ENCODE measurements around the gene RAD51B. TPM values are rescaled to one million over a fixed set of nuclear protein-coding genes. Genes with fewer than 3 reads are reported as not detected.

Gene RAD51B
- total and polyA plus RNA-seq, 9 of the 15 experiments (the other 6 are each of a cell fraction or from before 2014, with no cell fraction given): 8.5 to 17.3 (median 11.3) TPM

- FAIRE-seq (no peak), DNase-seq (ENCODE audit: extremely low read depth in 1 of 4, low spot score in 3 of 4) (no peak), ATAC-seq (no peak)
- POLR2A ChIA-PET: interaction anchor here (0.5 kb wide), 1 partner anchor 268 kb away, joined by 3 read pairs; no protein-coding TSS in a partner anchor
- Histone ChIP-seq H3K9me1 (ENCODE audit: control insufficient read depth, insufficient read depth, low read length) (no peaks in the 10 kb centered on the region), H3K4me3 (no peak overlapping the region), H3K4me2 (ENCODE audit: insufficient read depth, low read length) (no peak overlapping the region), H3K27me3 (ENCODE audit: control insufficient read depth in 2 of 2, insufficient read depth in 2 of 2, low read length in 2 of 2) (no peaks in the 10 kb centered on the region; a peak in 1 of 5 replicates), H3K4me1 (replicated peaks in 1 of 2; ENCODE audit: control insufficient read depth in 2 of 2, insufficient read depth in 2 of 2, low read length in 2 of 2) (peaks cover 0 to 18% of the 10 kb centered on the region in 2 experiments; a peak in 4 of 5 replicates), H3K36me3 (ENCODE audit: control insufficient read depth, insufficient read depth, low read length) (no peaks in the 10 kb centered on the region), H3K27ac (ENCODE audit: extremely low read depth, low read depth, low read length) (no peak overlapping the region), H3K79me2 (ENCODE audit: control insufficient read depth, insufficient read depth, low read length) (no peaks in the 10 kb centered on the region), H3K9ac (ENCODE audit: insufficient read depth in 1 of 2, low read depth in 2 of 2, low read length in 2 of 2) (no peak overlapping the region), H2AFZ (ENCODE audit: low read depth, low read length) (no peak overlapping the region), H3K9me3 (replicated peaks; ENCODE audit: control insufficient read depth, insufficient read depth, low read depth, low read length) (peaks cover 2% of the 10 kb centered on the region), H4K20me1 (replicated peaks; ENCODE audit: control insufficient read depth, insufficient read depth, low read length) (no peaks in the 10 kb centered on the region)
- in situ Hi-C loops (cut with MboI): no loop called here
- BruUV-seq (replicated peaks): no TSS peak
- TF ChIP-seq ZNF77 (CRISPR knock-in tag; IDR thresholded peaks at IDR 0.05) (no peak), MED1 (CRISPR knock-in tag; IDR thresholded peaks at IDR 0.05; ENCODE audit: borderline replicate concordance) (no peak), PTTG1 (tag; IDR thresholded peaks at IDR 0.05; ENCODE audit: low read depth) (no peak), HIVEP1 (CRISPR knock-in tag; IDR thresholded peaks at IDR 0.05) (no peak), ATF4 (CRISPR knock-in tag; IDR thresholded peaks at IDR 0.05) (no peak)
- intact Hi-C loops (cut with micrococcal nuclease): no loop called here
- WGBS (ENCODE audit: insufficient coverage, low coverage, missing lambda C conversion rate): 0% methylated on average over 1 of the region's 1 CpG
- CTCF ChIA-PET (ENCODE audit: low intra/inter-chr PET ratio): no interaction called here
Observed at GRCh38 chr14:68678471-68678870, 858.9 kb downstream of the RAD51B start.

- DNase-seq (ENCODE audit: extremely low read depth in 1 of 4, low spot score in 3 of 4) (no peak), FAIRE-seq (no peak), ATAC-seq (no peak)
- peaks cover 0 to 18% of the 10 kb centered on the region in 2 experiments; a peak in 4 of 5 replicates for H3K4me1 ChIP-seq (replicated peaks in 1 of 2; ENCODE audit: control insufficient read depth in 2 of 2, insufficient read depth in 2 of 2, low read length in 2 of 2)
- no peaks in the 10 kb centered on the region for H3K27me3 ChIP-seq (ENCODE audit: control insufficient read depth in 2 of 2, insufficient read depth in 2 of 2, low read length in 2 of 2)
- H2AFZ ChIP-seq (ENCODE audit: low read depth, low read length): no peak overlapping the region
- no peaks in the 10 kb centered on the region for H4K20me1 ChIP-seq (replicated peaks; ENCODE audit: control insufficient read depth, insufficient read depth, low read length)
- H3K9ac ChIP-seq (ENCODE audit: insufficient read depth in 1 of 2, low read depth in 2 of 2, low read length in 2 of 2): no peak overlapping the region
- H3K9me3 ChIP-seq (replicated peaks; ENCODE audit: control insufficient read depth, insufficient read depth, low read depth, low read length): no peaks in the 10 kb centered on the region
- CTCF ChIA-PET (ENCODE audit: low intra/inter-chr PET ratio): no interaction called here
- intact Hi-C loops (cut with micrococcal nuclease) (no loop called here), in situ Hi-C loops (cut with MboI) (no loop called here)
- no peak overlapping the region for H3K27ac ChIP-seq (ENCODE audit: extremely low read depth, low read depth, low read length)
- H3K36me3 ChIP-seq (ENCODE audit: control insufficient read depth, insufficient read depth, low read length): no peaks in the 10 kb centered on the region
- no peaks in the 10 kb centered on the region for H3K79me2 ChIP-seq (ENCODE audit: control insufficient read depth, insufficient read depth, low read length)
- no TSS peak for BruUV-seq (replicated peaks)
- TF ChIP-seq ZNF583 (CRISPR knock-in tag; IDR thresholded peaks at IDR 0.05): no peak
- peak; percentile 24 to 65; a peak in 2 of 4 replicates for TF ChIP-seq KDM1A (IDR thresholded peaks at IDR 0.05)
- TF ChIP-seq RBM25 (IDR thresholded peaks at IDR 0.05; ENCODE audit: low read depth, low read length, severe bottlenecking): peak; percentile 85
- no peak for TF ChIP-seq RHOXF2B (CRISPR knock-in tag; conservative IDR thresholded peaks at IDR 0.05)
- peak; percentile 78 for TF ChIP-seq BCOR (IDR thresholded peaks at IDR 0.05)
- TF ChIP-seq CHD4 (IDR thresholded peaks at IDR 0.05; ENCODE audit: insufficient read depth, insufficient replicate concordance, low read depth, low read length, poor library complexity, severe bottlenecking): peak; percentile 30
- peak; percentile 53; the same call in 1 of the 2 replicates for TF ChIP-seq ADNP (tag; IDR thresholded peaks at IDR 0.05)
- POLR2A ChIA-PET: no interaction called here
- no peak overlapping the region for H3K4me3 ChIP-seq
- no peaks in the 10 kb centered on the region for H3K9me1 ChIP-seq (ENCODE audit: control insufficient read depth, insufficient read depth, low read length)
- no peak overlapping the region for H3K4me2 ChIP-seq (ENCODE audit: insufficient read depth, low read length)
Observed at GRCh38 chr14:68679301-68679700, 859.7 kb downstream of the RAD51B start.

Measured in K562 (cell line).